Kidney (tissue), 14 donors: ENCODE results near the gene KMT2D. TPM values are rescaled to one million over a fixed set of nuclear protein-coding genes. Genes with fewer than 3 reads are reported as not detected.

Experiments
- DNase-seq, 5 donors: peaks; one replicate each; pipeline ENCODE4 v3.0.0-alpha.2; 2013 to 2020
- FAIRE-seq: peaks from 2 replicates; lab custom pipeline; 2012; peaks lifted over from hg19 to GRCh38; lab: Jason Lieb, UNC
- H3K27ac ChIP-seq, 2 donors: one replicate each; pipeline ENCODE4 v1.7.0; 2013; ENCODE audit warnings: low read depth in 2 of 2, low read length in 2 of 2, inconsistent platforms in 1 of 2
- H3K27me3 ChIP-seq: one replicate; pipeline ENCODE4 v1.7.1; 2013; ENCODE audit warnings: low read length, inconsistent platforms; ENCODE audit not compliant: control insufficient read depth, insufficient read depth
- H3K36me3 ChIP-seq, 3 donors: one replicate each; pipeline versions ENCODE4 v1.7.0 to v1.7.1; 2013; ENCODE audit warnings: low read length in 3 of 3, control low read depth in 1 of 3, inconsistent platforms in 1 of 3; ENCODE audit not compliant: insufficient read depth in 3 of 3, control insufficient read depth in 2 of 3
- H3K4me1 ChIP-seq, 3 donors: one replicate each; pipeline versions ENCODE4 v1.7.0 to v1.7.1; 2013; ENCODE audit warnings: low read length in 3 of 3, inconsistent platforms in 1 of 3, low read depth in 1 of 3; ENCODE audit not compliant: control insufficient read depth in 2 of 3, insufficient read depth in 2 of 3
- H3K4me3 ChIP-seq, 3 donors: one replicate each; pipeline versions ENCODE4 v1.7.0 to v1.8.1; 2013; ENCODE audit warnings: low read length in 3 of 3, control low read depth in 1 of 3, inconsistent platforms in 1 of 3
- H3K9ac ChIP-seq, 3 donors: one replicate each; pipeline versions ENCODE4 v1.7.0 to v1.7.1; 2013; ENCODE audit warnings: low read length in 3 of 3, control low read depth in 1 of 3, inconsistent platforms in 1 of 3
- H3K9me3 ChIP-seq, 3 donors: one replicate each; pipeline versions ENCODE4 v1.7.0 to v1.7.1; 2013; ENCODE audit warnings: low read length in 3 of 3, control low read depth in 1 of 3, inconsistent platforms in 1 of 3; ENCODE audit not compliant: control insufficient read depth in 2 of 3, insufficient read depth in 1 of 3
- intact Hi-C: fragments of 100-400 bp; cut with DNase I; formaldehyde crosslinking; loops from one replicate; pipeline ENCODE4 v1.11.1; 2022
- polyA plus RNA-seq: library from polyadenylated mRNA; stranded (reverse); fragments of 350-450 nt; fragmentation: Illumina TruSeq; extraction: RNeasy Lipid Tissue Mini Kit (QIAGEN cat#74804); gene quantifications from one replicate; pipeline ENCODE4 v1.2.3, GENCODE V29; 2014; ENCODE audit warnings: low read depth, low replicate concordance; ENCODE audit not compliant: insufficient read depth
- total RNA-seq: library from RNA; stranded (reverse); fragmentation: NEBNext Ultra II Directional; extraction: Animal tissue kit (Norgen Biotek cat#: 25700); gene quantifications from one replicate; pipeline ENCODE4 v1.2.1, GENCODE V29; 2021
- TF ChIP-seq, protein P1 (sequence below): IDR thresholded peaks from 3 replicates; pipeline ENCODE4 v1.5.1; 2012; ENCODE audit warnings: mild to moderate bottlenecking, moderate library complexity, borderline replicate concordance; ENCODE audit not compliant: insufficient read depth; ENCODE audit errors: extremely low read depth
- donor health status: control.
- donor health status: control.
- donor health status: control.
- donor health status: control.
- donor health status: control.
- donor health status: DM: yes; HTN: yes; CAD: no.
- donor health status: Normal renal cell carcinoma (clear cell type).

The KMT2D gene
- total and polyA plus RNA-seq, 2 donors from 2014 or later: 5.0 to 89.9 TPM

DNA sequence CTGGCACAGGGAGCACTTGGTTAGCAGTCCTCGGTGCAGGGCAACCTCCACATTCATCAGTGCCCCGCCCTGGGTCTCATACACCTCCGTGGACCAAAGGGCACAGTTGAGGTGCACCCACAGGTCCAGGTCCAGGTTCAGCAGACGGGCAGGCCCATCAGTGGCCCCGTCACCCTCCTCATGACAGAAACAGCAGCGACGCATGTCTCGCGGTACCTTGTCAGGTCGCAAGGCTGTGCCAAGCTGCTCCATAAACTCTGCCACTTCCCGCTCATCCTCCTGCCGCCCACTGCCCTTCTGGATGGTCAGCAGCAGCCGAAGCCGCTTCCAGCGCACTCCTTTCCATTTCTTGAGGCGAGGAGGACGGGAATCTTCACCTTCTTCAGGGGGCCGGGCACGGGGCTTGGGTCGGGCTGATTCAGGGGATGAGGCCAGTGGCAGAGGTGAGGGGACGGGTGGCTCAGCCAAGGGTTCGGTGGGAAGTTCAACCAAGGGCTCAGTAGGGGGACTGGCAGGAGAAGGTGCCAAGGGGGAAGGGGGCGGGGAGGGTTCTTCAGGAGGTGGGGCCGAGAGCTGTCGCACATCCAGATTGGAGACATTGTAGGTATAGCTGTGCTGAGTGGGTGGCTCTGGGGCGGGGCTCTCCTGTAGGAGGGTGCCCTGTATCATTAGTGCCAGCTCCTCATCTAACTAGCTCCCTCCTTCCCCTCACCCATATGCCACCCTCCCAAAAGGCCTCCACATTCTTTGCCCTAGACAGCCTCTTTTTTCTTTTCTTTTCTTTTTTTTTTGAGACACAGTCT is 33.7 kb downstream of the KMT2D start:
- FAIRE-seq: no peak
- intact Hi-C loops: no loop called here
- DNase-seq: peak in 1 of 5 donors; percentile 64
- Histone ChIP-seq H3K27me3 (no peaks in the 10 kb centered on the region), H3K9ac (no peak overlapping the region), H3K4me3 (no peak overlapping the region), H3K27ac (no peak overlapping the region), H3K36me3 (peaks cover 8 to 71% (median 48%) of the 10 kb centered on the region in 3 donors), H3K9me3 (no peaks in the 10 kb centered on the region), H3K4me1 (no peaks in the 10 kb centered on the region)
- TF ChIP-seq, protein P1, sequence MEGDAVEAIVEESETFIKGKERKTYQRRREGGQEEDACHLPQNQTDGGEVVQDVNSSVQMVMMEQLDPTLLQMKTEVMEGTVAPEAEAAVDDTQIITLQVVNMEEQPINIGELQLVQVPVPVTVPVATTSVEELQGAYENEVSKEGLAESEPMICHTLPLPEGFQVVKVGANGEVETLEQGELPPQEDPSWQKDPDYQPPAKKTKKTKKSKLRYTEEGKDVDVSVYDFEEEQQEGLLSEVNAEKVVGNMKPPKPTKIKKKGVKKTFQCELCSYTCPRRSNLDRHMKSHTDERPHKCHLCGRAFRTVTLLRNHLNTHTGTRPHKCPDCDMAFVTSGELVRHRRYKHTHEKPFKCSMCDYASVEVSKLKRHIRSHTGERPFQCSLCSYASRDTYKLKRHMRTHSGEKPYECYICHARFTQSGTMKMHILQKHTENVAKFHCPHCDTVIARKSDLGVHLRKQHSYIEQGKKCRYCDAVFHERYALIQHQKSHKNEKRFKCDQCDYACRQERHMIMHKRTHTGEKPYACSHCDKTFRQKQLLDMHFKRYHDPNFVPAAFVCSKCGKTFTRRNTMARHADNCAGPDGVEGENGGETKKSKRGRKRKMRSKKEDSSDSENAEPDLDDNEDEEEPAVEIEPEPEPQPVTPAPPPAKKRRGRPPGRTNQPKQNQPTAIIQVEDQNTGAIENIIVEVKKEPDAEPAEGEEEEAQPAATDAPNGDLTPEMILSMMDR: no peak

DNA sequence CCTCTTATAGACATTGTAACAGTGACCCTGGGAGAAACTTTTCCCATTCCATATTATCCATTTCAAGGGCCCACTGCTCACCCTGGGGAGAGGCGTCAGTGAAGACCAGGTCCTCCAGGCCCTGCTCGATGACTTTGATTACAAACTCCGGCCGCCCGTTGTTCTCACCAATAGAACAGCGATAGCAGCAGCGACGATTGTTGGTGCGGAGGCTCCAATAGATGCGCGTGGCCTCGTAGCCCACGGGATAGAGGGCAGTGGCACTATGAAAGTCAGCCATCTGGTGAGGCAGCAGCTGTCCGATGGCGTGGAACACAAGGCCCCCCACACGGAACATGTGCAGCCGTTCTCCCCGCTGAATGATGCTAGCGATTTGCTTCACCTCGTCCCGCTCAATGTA is 34.5 kb downstream of the KMT2D start:
- Histone ChIP-seq H3K9me3 (no peaks in the 10 kb centered on the region), H3K4me1 (no peaks in the 10 kb centered on the region), H3K4me3 (no peak overlapping the region), H3K27me3 (no peaks in the 10 kb centered on the region), H3K9ac (no peak overlapping the region), H3K27ac (no peak overlapping the region), H3K36me3 (peaks cover 8 to 67% (median 51%) of the 10 kb centered on the region in 3 donors)
- TF ChIP-seq, protein P1: no peak
- no peak for DNase-seq
- FAIRE-seq: no peak
- intact Hi-C loops: no loop called here

DNA sequence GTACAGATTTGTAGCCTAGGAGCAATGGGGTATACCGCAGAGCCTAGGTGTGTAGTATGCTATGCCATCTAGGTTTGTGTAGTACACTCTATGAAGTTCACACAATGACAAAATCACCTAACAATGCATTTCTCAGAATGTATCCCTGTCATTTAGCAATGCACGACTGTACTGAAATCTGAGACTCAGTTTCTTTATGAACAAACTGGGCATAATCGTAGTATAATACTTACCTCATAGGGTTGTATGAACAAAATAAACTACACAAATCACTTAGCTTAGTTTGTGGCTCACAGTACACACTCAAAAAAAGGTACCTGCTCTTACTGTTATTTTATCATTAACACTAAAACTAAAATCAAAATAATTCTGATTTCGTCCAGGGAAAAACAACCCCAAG is 35.1 kb downstream of the KMT2D start:
- no peaks in the 10 kb centered on the region for H3K27me3 ChIP-seq
- TF ChIP-seq, protein P1: no peak
- no peak for DNase-seq
- intact Hi-C loops: no loop called here
- peaks cover 8 to 65% (median 51%) of the 10 kb centered on the region in 3 donors for H3K36me3 ChIP-seq
- no peak overlapping the region for H3K9ac ChIP-seq
- H3K9me3 ChIP-seq: no peaks in the 10 kb centered on the region
- no peak overlapping the region for H3K27ac ChIP-seq
- FAIRE-seq: no peak
- H3K4me1 ChIP-seq: no peaks in the 10 kb centered on the region
- no peak overlapping the region for H3K4me3 ChIP-seq
